BE2C (cell line): ENCODE data around the gene SEPHS2. TPM values are rescaled to one million over a fixed set of nuclear protein-coding genes. Genes with fewer than 3 reads are reported as not detected.

Source experiments
- DNase-seq: peaks from one replicate; pipeline ENCODE4 v3.0.0-alpha.2; 2020
- H3K27me3 ChIP-seq: fragments of 250-450 bp; sonication (Bioruptor Pico); 2 replicates; pipeline ENCODE4 v1.5.1; 2020; ENCODE audit warnings: mild to moderate bottlenecking
- H3K36me3 ChIP-seq: fragments of 250-450 bp; sonication (Bioruptor Pico); 2 replicates; pipeline ENCODE4 v1.5.1; 2020; ENCODE audit warnings: mild to moderate bottlenecking
- H3K4me1 ChIP-seq: fragments of 250-450 bp; sonication (Bioruptor Pico); 2 replicates; pipeline ENCODE4 v1.5.1; 2020
- H3K4me3 ChIP-seq: 2 replicates; pipeline ENCODE4 v1.5.1; 2011; ENCODE audit warnings: low read depth, low read length
- H3K9me3 ChIP-seq: fragments of 250-450 bp; sonication (Bioruptor Pico); 2 replicates; pipeline ENCODE4 v1.5.1; 2020
- CTCF ChIP-seq: IDR thresholded peaks from 2 replicates; pipeline ENCODE4 v1.5.1; 2012; ENCODE audit warnings: mild to moderate bottlenecking, low read depth, low read length
- polyA plus RNA-seq: library from polyadenylated mRNA; unstranded; fragments of >200 nt; gene quantifications from one replicate; pipeline ENCODE4 v1.2.1, GENCODE V29; 2012; ENCODE audit warnings: low read depth, missing spikeins; ENCODE audit not compliant: insufficient read length, insufficient read depth

Gene SEPHS2
- polyA plus RNA-seq = 106 TPM

- peak; percentile 93 for DNase-seq
- Histone ChIP-seq H3K4me3 (peak within 1 kb of the TSS; percentile 91), H3K9me3 (no peaks in the 10 kb centered on the region; the same call in 1 of the 2 replicates), H3K36me3 (peaks cover 10% of the 10 kb centered on the region), H3K27me3 (no peaks in the 10 kb centered on the region), H3K4me1 (no peaks in the 10 kb centered on the region)
- peak; percentile 38 for TF ChIP-seq CTCF
Measured at GRCh38 chr16:30445408-30446202, at the start of gene SEPHS2. SEPHS2 (minus strand) TSS chr16:30445874; CDS start chr16:30445727, 147 bp downstream.

- no peaks in the 10 kb centered on the region for H3K4me1 ChIP-seq
- H3K4me3 ChIP-seq = no peak overlapping the region
- H3K36me3 ChIP-seq = no peaks in the 10 kb centered on the region
- no peaks in the 10 kb centered on the region for H3K9me3 ChIP-seq
- no peak for TF ChIP-seq CTCF
- no peaks in the 10 kb centered on the region for H3K27me3 ChIP-seq
- DNase-seq = no peak
Measured at GRCh38 chr16:30494709-30495108, 49.0 kb upstream of the SEPHS2 start.

- Histone ChIP-seq H3K36me3 (no peaks in the 10 kb centered on the region), H3K27me3 (no peaks in the 10 kb centered on the region), H3K4me3 (no peak overlapping the region), H3K9me3 (no peaks in the 10 kb centered on the region), H3K4me1 (no peaks in the 10 kb centered on the region)
- DNase-seq = no peak
- TF ChIP-seq CTCF = no peak
Measured at GRCh38 chr16:30493941-30494488, 48.3 kb upstream of the SEPHS2 start.

GRCh38 chr16:30491744-30492308 is 46.2 kb upstream of the SEPHS2 start:
- no peak for TF ChIP-seq CTCF
- Histone ChIP-seq H3K4me1 (no peaks in the 10 kb centered on the region), H3K4me3 (no peak overlapping the region), H3K9me3 (no peaks in the 10 kb centered on the region), H3K36me3 (no peaks in the 10 kb centered on the region), H3K27me3 (no peaks in the 10 kb centered on the region)
- no peak for DNase-seq

GRCh38 chr16:30491229-30491628 is 45.6 kb upstream of the SEPHS2 start:
- Histone ChIP-seq H3K4me1 (no peaks in the 10 kb centered on the region), H3K4me3 (no peak overlapping the region), H3K9me3 (no peaks in the 10 kb centered on the region), H3K27me3 (no peaks in the 10 kb centered on the region), H3K36me3 (no peaks in the 10 kb centered on the region)
- no peak for DNase-seq
- no peak for TF ChIP-seq CTCF

- no peak for DNase-seq
- H3K36me3 ChIP-seq = no peaks in the 10 kb centered on the region
Measured at GRCh38 chr16:30490210-30490609, 44.5 kb upstream of the SEPHS2 start.

More at GRCh38 chr16:30490210-30490609, 44.5 kb upstream of the SEPHS2 start:
- Histone ChIP-seq H3K4me1 (no peaks in the 10 kb centered on the region), H3K27me3 (no peaks in the 10 kb centered on the region), H3K9me3 (no peaks in the 10 kb centered on the region), H3K4me3 (no peak overlapping the region)
- TF ChIP-seq CTCF = no peak
